GM19025 (cell line): ENCODE data around the gene EMID1.

Experiments used
- ATAC-seq: cut with Tn5 transposase; IDR thresholded peaks from one replicate; pipeline ENCODE4 v1.9.1; 2021; ENCODE audit warnings: mild to moderate bottlenecking, low read depth, moderate library complexity; ENCODE audit not compliant: unreplicated experiment

The EMID1 gene

GRCh38 chr22:29256606-29257325 is 51.1 kb downstream of the EMID1 start:
- ATAC-seq: no peak

- no peak for ATAC-seq
Measured at GRCh38 chr22:29257751-29258181, 52.1 kb downstream of the EMID1 start.

- ATAC-seq: no peak
Measured at GRCh38 chr22:29258407-29259252, 52.9 kb downstream of the EMID1 start.

- no peak for ATAC-seq
Measured at GRCh38 chr22:29259253-29259899, 53.7 kb downstream of the EMID1 start.

GRCh38 chr22:29260031-29260560 is 54.4 kb downstream of the EMID1 start:
- no peak for ATAC-seq

GRCh38 chr22:29260601-29261315 is 55.1 kb downstream of the EMID1 start:
- no peak for ATAC-seq

GRCh38 chr22:29263791-29264276 is 58.1 kb downstream of the EMID1 start:
- no peak for ATAC-seq

GRCh38 chr22:29265305-29265704 is 59.6 kb downstream of the EMID1 start:
- ATAC-seq: no peak

GRCh38 chr22:29265929-29266328 is 60.2 kb downstream of the EMID1 start:
- no peak for ATAC-seq

- no peak for ATAC-seq
Measured at GRCh38 chr22:29266564-29267461, 61.1 kb downstream of the EMID1 start.

GRCh38 chr22:29267462-29267857 is 61.8 kb downstream of the EMID1 start:
- no peak for ATAC-seq

GRCh38 chr22:29267858-29268510 is 62.3 kb downstream of the EMID1 start, which contains the start of the genes EWSR1 and RHBDD3:
Gene EWSR1 (plus strand): TSS chr22:29268268. CDS start chr22:29268337, 69 bp downstream.
Gene RHBDD3 (minus strand): TSS chr22:29267981. CDS start chr22:29265626, 2,355 bp downstream.
- ATAC-seq: peak; percentile 68

- ATAC-seq: peak; percentile 23
Measured at GRCh38 chr22:29268511-29269229, 63.0 kb downstream of the EMID1 start.

GRCh38 chr22:29269230-29269604 is 63.5 kb downstream of the EMID1 start:
- no peak for ATAC-seq

GRCh38 chr22:29269731-29270474 is 64.2 kb downstream of the EMID1 start:
- no peak for ATAC-seq

GRCh38 chr22:29270475-29271271 is 65.0 kb downstream of the EMID1 start:
- no peak for ATAC-seq
